ENCODE data around the gene SPZ1. TPM values are rescaled to one million over a fixed set of nuclear protein-coding genes. Genes with fewer than 3 reads are reported as not detected.
"Not testable (repeated sequence)": the region's sequence is repeated elsewhere in the genome, so short reads cannot be mapped to it uniquely, and the experiment has no call there.

The SPZ1 gene
- polyA plus RNA-seq, 2 donors: not detected

DNA sequence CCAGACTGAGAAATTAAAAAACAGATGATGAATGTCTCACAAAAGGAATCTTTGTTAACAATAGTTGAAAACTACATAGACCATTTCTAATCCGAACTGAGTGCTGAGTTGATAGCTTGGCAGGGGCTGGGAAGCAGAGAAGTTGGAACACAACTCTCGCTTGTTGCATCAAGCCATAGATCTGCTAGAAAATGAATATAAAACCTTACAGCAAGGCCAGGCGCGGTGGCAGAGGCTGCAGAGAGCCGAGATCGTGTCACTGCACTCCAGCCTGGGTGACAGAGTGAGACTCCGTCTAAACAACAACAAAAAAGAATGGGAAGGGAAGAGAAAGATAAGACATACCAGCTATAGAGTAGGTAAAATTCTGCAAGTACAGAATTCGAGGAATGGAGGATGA, 28.0 kb upstream of the SPZ1 start:
- Histone ChIP-seq H3K9me3 (ENCODE audit: control insufficient read depth in 2 of 2, insufficient read depth in 1 of 2, low read depth in 1 of 2, low read length in 1 of 2) (no peaks in the 10 kb centered on the region), H3K36me3 (ENCODE audit: control insufficient read depth in 2 of 2, insufficient read depth in 2 of 2, low read length in 1 of 2) (no peaks in the 10 kb centered on the region), H3K27me3 (ENCODE audit: control insufficient read depth in 1 of 2, insufficient read depth in 2 of 2, low read length in 2 of 2) (no peaks in the 10 kb centered on the region), H3K4me1 (ENCODE audit: control insufficient read depth in 2 of 2, insufficient read depth in 2 of 2, low read length in 1 of 2) (no peaks in the 10 kb centered on the region), H3K4me3 (ENCODE audit: low read depth in 1 of 2, low read length in 2 of 2) (no peak overlapping the region), H3K27ac (ENCODE audit: low read depth in 2 of 2, low read length in 1 of 2) (no peak overlapping the region)
- 84 to 86% methylated on average over 8 of the region's 8 CpGs for WGBS, 2 donors

DNA sequence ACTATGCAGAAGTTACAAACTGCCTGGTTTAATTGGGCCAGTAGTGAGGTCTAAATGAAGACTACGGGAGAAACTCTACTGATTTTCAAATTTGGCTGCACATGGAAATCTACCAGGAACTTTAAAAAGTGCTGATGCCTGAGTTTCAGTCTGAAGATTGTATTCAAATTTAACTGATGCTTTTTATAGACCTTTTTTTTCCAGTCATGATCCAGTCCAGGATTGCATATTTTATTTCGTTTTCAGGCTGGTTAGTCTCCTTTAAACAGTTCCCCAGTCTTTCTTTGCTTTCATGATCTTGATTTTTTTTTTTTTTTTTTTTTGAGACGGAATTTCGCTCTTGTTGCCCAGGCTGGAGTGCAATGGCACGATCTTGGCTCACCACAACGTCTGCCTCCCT, 23.7 kb upstream of the SPZ1 start:
- no peaks in the 10 kb centered on the region for H3K9me3 ChIP-seq (ENCODE audit: control insufficient read depth in 2 of 2, insufficient read depth in 1 of 2, low read depth in 1 of 2, low read length in 1 of 2)
- no peak overlapping the region for H3K27ac ChIP-seq (ENCODE audit: low read depth in 2 of 2, low read length in 1 of 2)
- no peaks in the 10 kb centered on the region for H3K27me3 ChIP-seq (ENCODE audit: control insufficient read depth in 1 of 2, insufficient read depth in 2 of 2, low read length in 2 of 2)
- H3K4me3 ChIP-seq (ENCODE audit: low read depth in 1 of 2, low read length in 2 of 2): no peak overlapping the region
- WGBS, 2 donors: 63 to 70% methylated on average over 6 of the region's 6 CpGs
- H3K4me1 ChIP-seq (ENCODE audit: control insufficient read depth in 2 of 2, insufficient read depth in 2 of 2, low read length in 1 of 2): no peaks in the 10 kb centered on the region
- no peaks in the 10 kb centered on the region for H3K36me3 ChIP-seq (ENCODE audit: control insufficient read depth in 2 of 2, insufficient read depth in 2 of 2, low read length in 1 of 2)

DNA sequence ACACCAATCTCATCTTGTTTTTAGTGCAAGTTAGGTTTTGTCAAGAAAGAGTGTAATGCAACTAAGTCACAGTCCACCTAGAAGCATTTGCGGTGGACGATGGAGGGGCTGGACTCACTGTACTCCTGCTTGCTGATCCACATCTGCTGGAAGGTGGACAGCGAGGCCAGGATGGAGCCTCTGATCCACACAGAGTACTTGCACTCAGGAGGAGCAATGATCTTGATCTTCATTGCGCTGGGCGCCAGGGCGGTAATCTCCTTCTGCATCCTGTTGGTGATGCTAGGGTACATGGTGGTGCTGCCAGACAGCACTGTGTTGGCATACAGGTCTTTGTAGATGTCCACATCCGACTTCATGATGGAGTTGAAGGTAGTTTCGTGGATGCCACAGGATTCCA, 20.2 kb upstream of the SPZ1 start:
- Histone ChIP-seq H3K9me3 (ENCODE audit: control insufficient read depth in 2 of 2, insufficient read depth in 1 of 2, low read depth in 1 of 2, low read length in 1 of 2) (no peaks in the 10 kb centered on the region), H3K36me3 (ENCODE audit: control insufficient read depth in 2 of 2, insufficient read depth in 2 of 2, low read length in 1 of 2) (no peaks in the 10 kb centered on the region), H3K27ac (ENCODE audit: low read depth in 2 of 2, low read length in 1 of 2) (no peak overlapping the region), H3K27me3 (ENCODE audit: control insufficient read depth in 1 of 2, insufficient read depth in 2 of 2, low read length in 2 of 2) (no peaks in the 10 kb centered on the region), H3K4me3 (ENCODE audit: low read depth in 1 of 2, low read length in 2 of 2) (no peak overlapping the region), H3K4me1 (ENCODE audit: control insufficient read depth in 2 of 2, insufficient read depth in 2 of 2, low read length in 1 of 2) (no peaks in the 10 kb centered on the region)
- 93% methylated on average over 8 of the region's 8 CpGs for WGBS, 2 donors

DNA sequence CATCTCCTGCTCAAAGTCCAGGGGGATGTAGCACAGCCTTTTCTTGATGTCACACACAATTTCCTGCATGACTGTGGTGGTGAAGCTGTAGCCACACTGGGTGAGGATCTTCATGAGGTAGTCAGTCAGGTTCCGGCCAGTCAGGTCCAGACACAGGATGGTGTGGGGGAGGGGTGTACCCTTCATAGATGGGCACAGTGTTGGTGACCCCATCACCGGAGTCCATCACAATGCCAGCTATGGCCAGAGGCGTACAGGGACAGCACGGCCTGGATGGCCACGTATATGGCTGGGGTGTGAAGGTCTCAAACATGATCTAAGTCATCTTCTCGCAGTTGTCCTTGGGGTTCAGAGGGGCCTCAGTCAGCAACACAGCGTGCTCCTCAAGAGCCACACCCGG, 19.7 kb upstream of the SPZ1 start:
- Histone ChIP-seq H3K27me3 (ENCODE audit: control insufficient read depth in 1 of 2, insufficient read depth in 2 of 2, low read length in 2 of 2) (no peaks in the 10 kb centered on the region), H3K36me3 (ENCODE audit: control insufficient read depth in 2 of 2, insufficient read depth in 2 of 2, low read length in 1 of 2) (no peaks in the 10 kb centered on the region), H3K27ac (ENCODE audit: low read depth in 2 of 2, low read length in 1 of 2) (no peak overlapping the region), H3K4me3 (ENCODE audit: low read depth in 1 of 2, low read length in 2 of 2) (no peak overlapping the region), H3K4me1 (ENCODE audit: control insufficient read depth in 2 of 2, insufficient read depth in 2 of 2, low read length in 1 of 2) (no peaks in the 10 kb centered on the region), H3K9me3 (ENCODE audit: control insufficient read depth in 2 of 2, insufficient read depth in 1 of 2, low read depth in 1 of 2, low read length in 1 of 2) (no peaks in the 10 kb centered on the region)
- 82 to 88% methylated on average over 8 of the region's 8 CpGs for WGBS, 2 donors

DNA sequence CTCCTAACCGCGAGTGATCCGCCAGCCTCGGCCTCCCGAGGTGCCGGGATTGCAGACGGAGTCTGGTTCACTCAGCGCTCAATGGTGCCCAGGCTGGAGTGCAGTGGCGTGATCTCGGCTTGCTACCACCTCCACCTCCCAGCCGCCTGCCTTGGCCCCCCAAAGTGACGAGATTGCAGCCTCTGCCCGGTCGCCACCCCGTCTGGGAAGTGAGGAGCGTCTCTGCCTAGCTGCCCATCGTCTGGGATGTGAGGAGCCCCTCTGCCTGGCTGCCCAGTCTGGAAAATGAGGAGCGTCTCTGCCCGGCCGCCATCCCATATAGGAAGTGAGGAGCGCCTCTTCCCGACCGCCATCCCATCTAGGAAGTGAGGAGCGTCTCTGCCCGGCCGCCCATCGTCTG, 19.0 kb upstream of the SPZ1 start:
- H3K36me3 ChIP-seq (ENCODE audit: control insufficient read depth in 2 of 2, insufficient read depth in 2 of 2, low read length in 1 of 2); H3K4me1 ChIP-seq (ENCODE audit: control insufficient read depth in 2 of 2, insufficient read depth in 2 of 2, low read length in 1 of 2); H3K4me3 ChIP-seq (ENCODE audit: low read depth in 1 of 2, low read length in 2 of 2); H3K9me3 ChIP-seq (ENCODE audit: control insufficient read depth in 2 of 2, insufficient read depth in 1 of 2, low read depth in 1 of 2, low read length in 1 of 2); H3K27ac ChIP-seq (ENCODE audit: low read depth in 2 of 2, low read length in 1 of 2); H3K27me3 ChIP-seq (ENCODE audit: control insufficient read depth in 1 of 2, insufficient read depth in 2 of 2, low read length in 2 of 2): not testable (repeated sequence)
- 95 to 96% methylated on average over 9 to 19 of the region's 27 CpGs for WGBS, 2 donors

DNA sequence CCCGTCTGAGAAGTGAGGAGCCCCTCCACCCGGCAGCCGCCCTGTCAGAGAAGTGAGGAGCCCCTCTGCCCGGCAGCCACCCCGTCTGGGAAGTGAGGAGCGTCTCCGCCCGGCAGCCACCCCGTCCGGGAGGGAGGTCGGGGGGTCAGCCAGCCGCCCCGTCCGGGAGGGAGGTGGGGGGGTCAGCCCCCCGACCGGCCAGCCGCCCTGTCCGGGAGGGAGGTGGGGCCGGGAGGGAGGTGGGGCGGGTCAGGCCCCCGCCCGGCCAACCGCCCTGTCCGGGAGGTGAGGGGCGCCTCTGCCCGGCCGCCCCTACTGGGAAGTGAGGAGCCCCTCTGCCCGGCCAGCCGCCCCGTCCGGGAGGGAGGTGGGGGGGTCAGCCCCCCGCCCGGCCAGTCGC, 18.5 kb upstream of the SPZ1 start:
- WGBS, 2 donors: 94 to 96% methylated on average over 12 to 25 of the region's 34 CpGs
- not testable (repeated sequence) for H3K4me3 ChIP-seq (ENCODE audit: low read depth in 1 of 2, low read length in 2 of 2); H3K27me3 ChIP-seq (ENCODE audit: control insufficient read depth in 1 of 2, insufficient read depth in 2 of 2, low read length in 2 of 2); H3K4me1 ChIP-seq (ENCODE audit: control insufficient read depth in 2 of 2, insufficient read depth in 2 of 2, low read length in 1 of 2); H3K27ac ChIP-seq (ENCODE audit: low read depth in 2 of 2, low read length in 1 of 2); H3K36me3 ChIP-seq (ENCODE audit: control insufficient read depth in 2 of 2, insufficient read depth in 2 of 2, low read length in 1 of 2); H3K9me3 ChIP-seq (ENCODE audit: control insufficient read depth in 2 of 2, insufficient read depth in 1 of 2, low read depth in 1 of 2, low read length in 1 of 2)

DNA sequence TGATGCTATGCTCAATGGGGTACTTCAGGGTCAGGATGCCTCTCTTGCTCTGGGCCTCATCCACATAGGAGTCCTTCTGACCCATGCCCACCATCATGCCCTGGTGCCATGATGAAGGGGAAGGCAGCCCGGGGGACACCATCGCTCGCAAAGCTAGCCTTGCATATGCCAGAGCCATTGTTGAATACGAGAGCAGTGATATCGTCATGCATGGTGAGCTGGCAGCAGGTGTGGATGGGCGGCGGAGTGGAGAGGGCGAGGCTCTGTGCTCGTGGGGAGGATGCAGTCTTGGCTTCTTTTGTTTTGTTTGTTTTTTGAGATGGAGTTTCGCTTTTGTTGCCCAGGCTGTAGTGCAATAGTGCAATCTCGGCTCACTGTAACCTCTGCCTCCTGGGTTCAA, 17.2 kb upstream of the SPZ1 start:
- Histone ChIP-seq H3K4me1 (ENCODE audit: control insufficient read depth in 2 of 2, insufficient read depth in 2 of 2, low read length in 1 of 2) (no peaks in the 10 kb centered on the region), H3K27me3 (ENCODE audit: control insufficient read depth in 1 of 2, insufficient read depth in 2 of 2, low read length in 2 of 2) (no peaks in the 10 kb centered on the region), H3K27ac (ENCODE audit: low read depth in 2 of 2, low read length in 1 of 2) (no peak overlapping the region), H3K4me3 (ENCODE audit: low read depth in 1 of 2, low read length in 2 of 2) (no peak overlapping the region), H3K36me3 (ENCODE audit: control insufficient read depth in 2 of 2, insufficient read depth in 2 of 2, low read length in 1 of 2) (no peaks in the 10 kb centered on the region), H3K9me3 (ENCODE audit: control insufficient read depth in 2 of 2, insufficient read depth in 1 of 2, low read depth in 1 of 2, low read length in 1 of 2) (no peaks in the 10 kb centered on the region)
- 82 to 83% methylated on average over 11 of the region's 11 CpGs for WGBS, 2 donors

DNA sequence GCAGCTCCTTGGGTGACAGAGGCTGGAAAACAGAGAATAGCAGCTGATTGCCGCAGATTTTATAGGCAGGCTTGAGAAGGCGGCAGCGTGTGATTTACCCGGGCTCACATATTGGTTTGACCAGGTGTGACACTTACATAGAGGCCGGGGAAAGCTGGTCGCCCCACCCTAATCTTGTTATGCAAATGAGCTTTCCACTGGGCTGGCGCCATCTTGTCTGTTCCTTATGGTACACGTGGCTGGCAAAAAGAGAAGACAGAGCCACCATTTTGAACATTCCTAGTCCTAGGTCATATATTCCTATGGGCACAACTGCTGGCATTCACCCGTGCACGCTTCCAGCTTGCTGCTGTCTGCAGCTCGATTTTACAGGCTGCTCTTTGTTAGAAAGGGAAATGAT, 11.3 kb upstream of the SPZ1 start:
- no peaks in the 10 kb centered on the region for H3K4me1 ChIP-seq (ENCODE audit: control insufficient read depth in 2 of 2, insufficient read depth in 2 of 2, low read length in 1 of 2)
- no peak overlapping the region for H3K4me3 ChIP-seq (ENCODE audit: low read depth in 1 of 2, low read length in 2 of 2)
- H3K27ac ChIP-seq (ENCODE audit: low read depth in 2 of 2, low read length in 1 of 2): no peak overlapping the region
- 75 to 77% methylated on average over 11 of the region's 11 CpGs for WGBS, 2 donors
- no peaks in the 10 kb centered on the region for H3K9me3 ChIP-seq (ENCODE audit: control insufficient read depth in 2 of 2, insufficient read depth in 1 of 2, low read depth in 1 of 2, low read length in 1 of 2)
- no peaks in the 10 kb centered on the region for H3K36me3 ChIP-seq (ENCODE audit: control insufficient read depth in 2 of 2, insufficient read depth in 2 of 2, low read length in 1 of 2)
- H3K27me3 ChIP-seq (ENCODE audit: control insufficient read depth in 1 of 2, insufficient read depth in 2 of 2, low read length in 2 of 2): no peaks in the 10 kb centered on the region

DNA sequence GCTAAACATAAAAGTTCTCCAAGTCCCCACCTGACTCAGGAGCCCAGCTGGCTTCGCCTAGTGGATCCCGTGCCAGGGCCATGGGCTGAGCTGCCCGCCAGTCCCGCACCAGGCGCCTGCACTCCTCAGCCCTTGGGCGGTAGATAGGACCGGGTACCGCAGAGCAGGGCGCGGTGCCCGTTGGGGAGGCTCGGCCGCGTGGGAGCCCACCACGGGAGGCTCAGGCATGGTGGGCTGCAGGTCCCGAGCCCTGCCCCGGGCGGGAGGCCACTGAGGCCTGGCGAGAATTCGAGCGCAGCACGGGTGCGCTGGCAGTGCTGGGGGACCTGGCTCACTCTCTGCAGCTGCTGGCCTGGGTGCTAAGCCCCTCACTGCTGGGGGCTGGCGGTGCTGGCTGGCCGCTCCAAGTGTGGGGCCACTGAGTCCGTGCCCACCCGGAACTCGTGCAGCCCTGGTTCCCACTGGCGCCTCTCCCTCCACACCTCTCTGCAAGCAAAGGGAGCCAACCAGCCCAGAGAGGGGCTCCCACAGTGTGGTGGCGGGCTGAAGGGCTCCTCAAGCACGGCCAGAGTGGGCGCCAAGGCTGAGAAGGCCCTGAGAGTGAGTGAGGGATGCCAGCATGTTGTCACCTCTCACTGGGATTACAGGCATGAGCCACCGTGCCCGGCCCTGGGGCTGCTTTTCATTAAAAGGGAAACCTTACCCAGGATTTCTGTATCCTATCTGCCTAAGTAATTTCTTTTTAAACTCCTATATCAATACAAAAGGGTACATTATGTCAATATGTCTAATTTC, 9.7 kb upstream of the SPZ1 start:
- WGBS, 2 donors: 83 to 92% methylated on average over 34 of the region's 34 CpGs
- no peaks in the 10 kb centered on the region for H3K27me3 ChIP-seq (ENCODE audit: control insufficient read depth in 1 of 2, insufficient read depth in 2 of 2, low read length in 2 of 2)
- H3K9me3 ChIP-seq (ENCODE audit: control insufficient read depth in 2 of 2, insufficient read depth in 1 of 2, low read depth in 1 of 2, low read length in 1 of 2): no peaks in the 10 kb centered on the region
- H3K36me3 ChIP-seq (ENCODE audit: control insufficient read depth in 2 of 2, insufficient read depth in 2 of 2, low read length in 1 of 2): no peaks in the 10 kb centered on the region
- no peak overlapping the region for H3K27ac ChIP-seq (ENCODE audit: low read depth in 2 of 2, low read length in 1 of 2)
- no peaks in the 10 kb centered on the region for H3K4me1 ChIP-seq (ENCODE audit: control insufficient read depth in 2 of 2, insufficient read depth in 2 of 2, low read length in 1 of 2)
- H3K4me3 ChIP-seq (ENCODE audit: low read depth in 1 of 2, low read length in 2 of 2): no peak overlapping the region

DNA sequence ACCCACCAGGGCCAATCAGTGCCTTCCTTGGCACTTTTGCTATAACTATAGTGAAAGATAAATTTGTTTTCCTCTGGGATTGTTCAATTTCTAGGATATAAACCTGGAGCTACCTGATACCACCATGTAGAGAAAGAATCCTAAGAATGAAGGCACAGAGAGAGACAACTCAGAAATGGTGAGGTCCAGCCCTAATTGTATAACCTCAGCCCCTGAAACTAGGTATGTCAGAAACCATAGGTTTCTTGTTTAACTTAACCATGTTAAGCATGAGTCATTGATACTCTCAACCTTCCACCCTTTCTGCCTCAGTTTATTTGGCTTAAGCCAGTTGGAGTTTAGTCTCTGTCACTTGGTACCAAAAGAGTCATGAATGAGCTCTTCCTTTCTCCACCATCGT, 4.6 kb upstream of the SPZ1 start:
- Histone ChIP-seq H3K27ac (ENCODE audit: low read depth in 2 of 2, low read length in 1 of 2) (no peak overlapping the region), H3K36me3 (ENCODE audit: control insufficient read depth in 2 of 2, insufficient read depth in 2 of 2, low read length in 1 of 2) (no peaks in the 10 kb centered on the region), H3K4me1 (ENCODE audit: control insufficient read depth in 2 of 2, insufficient read depth in 2 of 2, low read length in 1 of 2) (no peaks in the 10 kb centered on the region), H3K4me3 (ENCODE audit: low read depth in 1 of 2, low read length in 2 of 2) (no peak overlapping the region), H3K9me3 (ENCODE audit: control insufficient read depth in 2 of 2, insufficient read depth in 1 of 2, low read depth in 1 of 2, low read length in 1 of 2) (no peaks in the 10 kb centered on the region), H3K27me3 (ENCODE audit: control insufficient read depth in 1 of 2, insufficient read depth in 2 of 2, low read length in 2 of 2) (no peaks in the 10 kb centered on the region)
- WGBS, 2 donors: 83 to 93% methylated on average over 1 of the region's 1 CpG

Data from esophagus (tissue), 2 donors.